SIG-M5 treated with dmso at 0.1 percent for 504 hours (cell line): Measurements from ENCODE around the gene ANKH.
"Not testable (repeated sequence)": the region's sequence is repeated elsewhere in the genome, so short reads cannot be mapped to it uniquely, and the experiment has no call there.

Experiments
- DNase-seq: peaks from one replicate; lab custom pipeline; 2025; ENCODE audit not compliant: unreplicated experiment; lab: John Stamatoyannopoulos, UW

ANKH gene

DNA sequence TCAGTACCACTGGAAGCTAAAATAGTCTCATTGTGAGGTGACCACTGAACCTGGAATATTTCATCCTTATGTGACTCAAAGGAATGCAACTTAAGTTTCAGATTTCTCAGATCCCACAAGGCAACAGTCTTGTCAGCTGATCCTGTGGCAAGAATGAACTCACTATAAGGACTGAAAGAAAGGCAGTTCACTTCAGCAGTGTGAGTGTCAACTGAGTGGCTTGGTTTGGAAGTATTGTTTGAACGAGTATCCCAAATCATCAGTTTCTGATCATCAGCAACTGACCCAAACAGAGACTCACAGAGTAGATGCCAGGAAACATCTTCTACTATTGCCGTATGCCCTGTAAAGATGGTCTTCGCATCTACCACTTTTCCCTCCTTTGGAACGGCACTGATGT, 74.2 kb downstream of the ANKH start:
- not testable (repeated sequence) for DNase-seq

DNA sequence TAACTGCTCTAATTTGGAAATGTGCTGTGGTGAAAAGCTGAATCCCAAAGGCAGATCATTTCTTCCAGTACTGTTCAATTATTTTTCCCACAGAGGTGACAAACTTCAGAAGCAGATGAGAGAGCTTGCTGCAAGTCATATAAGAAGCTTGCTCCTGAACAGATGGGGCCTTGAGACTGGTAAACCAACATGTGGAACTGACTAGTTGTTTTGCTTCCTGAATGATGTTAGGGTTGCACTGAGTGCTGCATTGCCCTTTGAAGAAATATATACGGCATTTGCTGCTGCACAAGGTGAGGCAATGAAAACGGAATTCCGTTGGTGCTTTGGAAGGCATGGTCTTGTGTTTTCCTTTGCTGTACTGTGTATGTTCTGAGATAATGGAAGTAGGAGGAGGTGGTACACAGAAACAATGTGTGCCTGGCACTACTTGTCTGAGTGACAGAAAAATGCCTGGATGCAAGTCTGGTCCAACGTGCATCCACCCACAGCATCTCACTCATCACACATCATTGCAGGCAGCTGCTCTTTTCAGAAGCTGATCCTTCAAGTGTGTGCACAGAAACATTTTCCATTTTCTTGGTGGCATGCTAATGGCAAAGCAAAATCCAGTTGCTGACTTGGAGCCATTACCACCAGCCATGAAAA, 76.9 kb downstream of the ANKH start:
- DNase-seq, result no peak

DNA sequence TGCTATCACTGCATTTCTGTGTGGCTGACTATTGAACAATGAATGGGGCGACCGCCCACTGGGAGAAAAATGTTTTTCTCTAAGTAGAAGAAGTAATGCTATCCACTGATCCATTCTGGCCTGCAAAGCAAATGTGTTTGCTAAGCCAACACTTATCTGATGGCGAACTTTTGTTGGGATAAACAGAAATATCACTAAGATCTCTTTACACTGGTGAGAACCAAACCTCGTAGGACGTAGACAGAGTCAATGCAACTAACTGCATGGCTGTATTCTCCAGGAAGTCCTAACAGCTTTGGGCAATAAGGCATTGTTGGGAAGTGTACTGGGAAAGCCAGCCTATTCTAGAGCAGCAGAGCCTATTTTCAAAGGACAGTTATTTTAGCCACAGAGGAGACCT, 77.7 kb downstream of the ANKH start:
- DNase-seq, result no peak

GRCh38 chr5:14790911-14791310, 80.7 kb downstream of the ANKH start:
- DNase-seq, result no peak

DNA sequence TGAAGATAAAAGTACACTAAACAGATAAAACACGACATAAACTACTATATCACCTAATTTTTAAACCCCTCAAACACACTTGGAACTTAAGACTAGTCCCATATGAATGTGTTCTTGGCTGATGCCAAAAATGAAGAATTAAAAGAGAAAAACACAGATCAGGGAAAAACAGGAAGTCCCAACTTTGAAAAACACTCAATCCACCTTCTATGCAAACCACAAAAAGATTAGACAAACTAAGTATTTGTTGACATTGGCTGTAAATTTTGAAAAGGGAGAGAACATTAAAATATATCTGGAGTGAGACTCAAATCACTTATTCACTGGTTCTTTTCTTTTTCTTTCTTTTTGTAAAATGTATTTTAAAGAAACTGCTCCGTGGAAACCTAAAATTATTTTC, 81.4 kb downstream of the ANKH start:
- DNase-seq, result no peak

- no peak for DNase-seq
These were observed 83.6 kb downstream of the ANKH start for GRCh38 chr5:14787801-14788579.

DNA sequence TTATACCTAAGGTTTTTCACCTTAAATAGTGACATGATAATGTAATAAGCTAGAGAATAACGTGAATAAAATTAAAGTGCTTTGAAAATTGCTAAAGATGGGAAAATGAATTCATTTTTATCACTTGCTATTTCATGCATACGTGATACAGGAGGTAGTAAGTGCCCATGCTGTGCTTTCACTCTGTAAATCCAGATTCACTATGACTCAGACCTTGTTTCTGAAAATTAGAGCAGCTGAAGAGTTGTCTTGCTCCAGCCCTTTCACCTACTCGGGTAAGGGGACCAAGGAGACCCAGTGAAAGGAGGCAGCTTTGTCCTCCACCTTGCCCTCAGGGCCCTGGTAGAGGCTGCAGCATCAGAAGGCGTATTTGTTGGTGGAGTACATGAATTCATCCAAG, 87.9 kb downstream of the ANKH start:
- no peak for DNase-seq

GRCh38 chr5:14782591-14782990, 89.0 kb downstream of the ANKH start:
- no peak for DNase-seq

DNA sequence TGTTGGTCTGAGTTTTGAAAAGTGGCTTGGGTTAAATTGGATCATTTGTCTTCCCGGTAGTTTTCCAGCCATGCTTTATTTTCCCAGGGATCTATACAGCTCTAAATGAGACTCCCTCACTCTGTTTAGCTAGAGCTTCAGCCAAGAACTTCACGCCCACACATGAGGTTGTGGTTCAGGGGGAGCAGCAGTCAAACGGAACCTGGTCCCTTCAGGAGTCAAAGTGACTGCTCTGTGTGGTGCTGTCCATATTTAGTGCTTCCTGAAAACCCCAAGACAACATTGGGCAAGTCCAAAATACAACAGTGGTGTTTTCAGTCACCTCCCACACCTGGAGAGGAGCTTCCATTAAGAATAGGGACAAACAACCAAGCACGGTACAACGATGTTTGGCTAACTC, 90.5 kb downstream of the ANKH start:
- DNase-seq, result no peak

DNA sequence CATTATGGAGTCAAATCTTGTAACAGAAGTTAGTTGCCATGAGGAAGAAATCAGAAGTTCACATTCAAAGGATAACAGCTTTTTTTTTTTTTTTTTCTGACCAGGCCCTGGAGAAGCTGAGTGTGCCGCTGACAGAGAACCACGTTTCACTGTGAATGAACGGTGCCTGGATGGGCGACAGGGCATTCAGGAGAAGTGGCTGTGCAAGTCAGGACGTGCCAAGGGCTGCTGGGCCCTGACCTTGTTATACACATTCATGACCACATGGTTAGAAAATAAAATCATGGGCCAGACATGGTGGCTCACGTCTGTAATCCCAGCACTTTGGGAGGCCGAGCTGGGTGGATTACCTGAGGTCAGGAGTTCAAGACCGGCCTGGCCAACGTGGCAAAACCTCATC, 91.6 kb downstream of the ANKH start:
- DNase-seq, result no peak

DNA sequence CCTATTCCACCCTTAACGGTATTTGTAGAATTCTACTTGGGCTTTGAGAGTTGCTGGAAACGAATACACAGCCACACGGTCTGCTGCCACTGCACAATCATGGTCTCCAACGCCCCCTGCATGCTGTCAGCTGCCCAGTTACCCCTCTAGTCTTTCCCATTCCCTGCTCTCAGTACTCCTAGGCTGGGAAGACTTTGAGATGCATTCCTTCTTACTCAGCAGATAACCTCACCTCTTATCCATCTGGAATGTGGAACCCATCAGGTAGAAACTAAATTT, 92.8 kb downstream of the ANKH start:
- DNase-seq, result no peak

DNA sequence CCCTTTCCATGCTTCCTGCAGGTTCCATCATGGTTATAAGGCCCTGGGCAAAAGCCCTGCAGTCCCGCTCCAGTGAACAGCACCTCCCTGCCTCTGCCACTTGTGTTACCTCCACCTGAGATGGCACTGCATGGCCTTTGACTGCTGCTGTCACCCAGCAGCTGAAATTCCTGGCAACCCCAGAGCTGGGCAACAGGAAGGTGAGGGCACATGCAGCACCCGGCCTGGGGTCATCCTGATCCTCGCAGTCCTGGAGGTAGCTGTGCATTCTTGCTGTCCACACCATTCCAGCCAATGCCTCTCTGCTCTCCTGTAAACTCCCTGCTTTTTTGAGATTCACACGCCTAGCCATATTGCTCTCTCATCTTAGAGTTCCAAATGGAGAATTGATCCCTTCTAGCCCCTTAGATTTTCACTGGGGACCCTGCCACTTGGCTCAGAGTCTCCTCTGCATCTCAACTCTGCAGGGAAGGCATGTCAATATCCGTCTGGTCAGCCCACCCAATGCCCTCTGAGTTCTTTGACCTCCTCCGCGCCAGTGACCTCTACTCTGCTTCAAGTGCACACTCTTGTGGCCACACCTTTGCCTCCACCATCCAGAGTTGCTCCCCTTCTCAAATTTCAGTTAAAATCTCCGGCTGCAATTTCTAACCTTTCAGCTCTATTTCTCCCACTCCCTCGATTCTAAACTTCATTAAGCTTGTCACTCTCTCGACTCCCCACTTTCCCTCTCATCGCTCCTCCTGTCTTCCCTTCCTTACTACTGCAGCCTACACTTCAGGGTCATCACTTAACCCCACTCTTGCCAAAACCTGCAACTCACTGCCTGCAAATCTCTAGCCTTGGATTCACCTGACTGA, 93.4 kb downstream of the ANKH start:
- DNase-seq, result no peak

- no peak for DNase-seq
These were observed 94.4 kb downstream of the ANKH start for GRCh38 chr5:14777187-14777586.

DNA sequence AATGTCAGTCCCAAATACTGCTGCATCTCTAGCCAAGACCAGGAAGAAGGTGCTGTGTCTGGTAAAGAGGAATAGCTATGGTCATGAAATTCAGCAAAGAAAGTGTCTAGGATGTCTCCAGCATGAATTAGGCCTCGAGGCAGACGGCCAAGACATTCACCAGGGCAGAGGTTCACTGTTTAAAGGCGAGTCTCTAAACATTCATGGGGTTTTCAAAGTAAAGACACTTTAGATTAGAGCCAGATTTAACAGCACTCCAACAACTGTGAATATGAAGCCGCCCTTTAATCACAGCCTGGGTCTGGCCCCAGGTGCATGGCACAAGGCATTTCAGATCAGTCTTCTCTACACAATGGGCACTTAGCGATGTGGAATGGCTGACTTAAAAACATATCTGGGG, 95.0 kb downstream of the ANKH start:
- DNase-seq, result no peak

GRCh38 chr5:14775857-14776256, 95.7 kb downstream of the ANKH start:
- DNase-seq, result no peak

DNA sequence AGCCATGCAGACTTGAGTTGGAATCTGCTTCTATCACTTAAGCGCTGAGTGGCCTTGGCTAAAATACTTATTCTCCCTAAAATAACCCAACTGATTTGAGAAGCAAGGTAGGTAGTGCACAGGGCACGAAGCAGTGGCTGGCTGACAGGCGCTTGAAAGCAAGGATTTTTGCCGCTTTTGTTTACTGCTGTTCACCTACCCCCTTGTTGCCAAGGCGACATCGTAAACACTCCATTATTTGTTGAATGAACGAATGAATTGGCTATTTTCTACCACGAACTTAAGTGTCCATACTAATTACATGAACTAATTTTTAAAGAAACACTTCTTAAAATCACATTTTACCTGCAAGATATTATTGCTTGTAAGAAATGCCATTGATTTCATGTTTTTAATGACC, 98.0 kb downstream of the ANKH start:
- DNase-seq, result no peak

- DNase-seq, result no peak
These were observed 99.6 kb downstream of the ANKH start for GRCh38 chr5:14771972-14772371.

- DNase-seq, result no peak
These were observed 100.4 kb downstream of the ANKH start for GRCh38 chr5:14771189-14771588.

- DNase-seq, result no peak
These were observed 102.8 kb downstream of the ANKH start for GRCh38 chr5:14768508-14769365.

GRCh38 chr5:14767735-14768507, 103.7 kb downstream of the ANKH start:
- DNase-seq, result no peak
